HG03442 (cell line): ENCODE measurements around the gene ERBB3.

Source experiments
- ATAC-seq: cut with Tn5 transposase; IDR thresholded peaks from one replicate; pipeline ENCODE4 v1.9.1; 2021; ENCODE audit warnings: mild to moderate bottlenecking, moderate library complexity; ENCODE audit not compliant: unreplicated experiment

The ERBB3 gene

DNA sequence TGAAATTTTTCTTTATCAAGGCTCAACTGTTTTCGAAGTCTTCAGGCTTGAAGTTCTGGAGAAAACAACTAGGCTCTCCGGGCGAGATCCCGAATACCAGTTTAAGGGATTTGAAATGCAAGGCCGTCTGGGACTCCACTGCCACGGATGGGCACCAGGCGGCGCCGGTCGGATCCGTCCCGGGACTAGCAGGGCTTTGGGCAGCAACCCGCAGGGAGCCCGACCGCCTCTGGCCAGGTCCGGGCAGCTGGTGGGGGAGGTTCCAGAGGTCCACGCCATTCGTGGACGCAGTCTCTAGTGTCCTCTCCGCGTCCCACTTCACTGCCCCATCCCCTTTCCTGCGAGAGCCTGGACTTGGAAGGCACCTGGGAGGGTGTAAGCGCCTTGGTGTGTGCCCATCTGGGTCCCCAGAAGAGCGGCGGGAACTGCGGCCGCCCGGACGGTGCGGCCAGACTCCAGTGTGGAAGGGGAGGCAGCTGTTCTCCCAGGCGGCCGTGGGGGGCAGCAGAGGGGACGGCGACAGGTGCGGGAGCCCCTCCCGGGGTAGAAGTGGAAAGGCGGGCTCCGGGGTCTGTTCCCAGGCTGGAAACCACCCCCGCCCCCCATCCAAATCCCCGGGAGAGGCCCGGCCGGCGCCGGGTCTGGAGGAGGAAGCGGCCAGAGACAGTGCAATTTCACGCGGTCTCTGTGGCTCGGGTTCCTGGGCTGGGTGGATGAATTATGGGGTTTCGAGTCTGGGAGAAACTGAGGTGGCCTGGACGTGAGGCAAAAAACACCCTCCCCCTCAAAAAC lies 838 bp upstream of the ERBB3 start:
- peak; percentile 59 for ATAC-seq

DNA sequence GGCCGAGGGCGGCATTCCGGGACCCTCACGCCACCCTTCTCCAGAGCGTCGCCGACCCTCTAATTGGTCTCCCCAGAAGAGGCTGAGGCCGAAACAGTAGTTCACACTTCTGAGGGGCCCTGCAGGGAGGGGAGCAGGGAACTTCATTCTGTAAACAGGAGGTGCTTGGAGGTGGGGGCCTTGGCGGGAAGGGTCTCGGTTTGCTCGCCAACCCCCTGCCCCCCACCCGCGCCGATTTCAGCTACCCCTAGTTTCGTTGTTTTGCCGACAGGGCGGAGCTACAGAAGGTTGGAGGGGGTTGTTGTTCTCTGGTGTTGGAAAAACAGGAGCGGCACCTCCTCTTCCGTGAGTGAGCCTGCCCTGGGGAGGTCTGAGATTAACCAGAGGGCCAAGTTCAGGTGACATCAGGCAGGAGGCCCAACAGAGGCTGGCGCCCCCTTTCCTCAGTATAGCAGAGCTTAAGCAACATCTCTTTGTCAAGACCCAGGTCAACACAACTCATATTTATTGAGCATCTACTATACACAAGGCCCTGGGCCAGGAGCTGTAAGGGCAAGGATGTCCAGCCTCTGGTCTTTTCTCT lies 682 bp downstream of the ERBB3 start:
- ATAC-seq, result no peak

DNA sequence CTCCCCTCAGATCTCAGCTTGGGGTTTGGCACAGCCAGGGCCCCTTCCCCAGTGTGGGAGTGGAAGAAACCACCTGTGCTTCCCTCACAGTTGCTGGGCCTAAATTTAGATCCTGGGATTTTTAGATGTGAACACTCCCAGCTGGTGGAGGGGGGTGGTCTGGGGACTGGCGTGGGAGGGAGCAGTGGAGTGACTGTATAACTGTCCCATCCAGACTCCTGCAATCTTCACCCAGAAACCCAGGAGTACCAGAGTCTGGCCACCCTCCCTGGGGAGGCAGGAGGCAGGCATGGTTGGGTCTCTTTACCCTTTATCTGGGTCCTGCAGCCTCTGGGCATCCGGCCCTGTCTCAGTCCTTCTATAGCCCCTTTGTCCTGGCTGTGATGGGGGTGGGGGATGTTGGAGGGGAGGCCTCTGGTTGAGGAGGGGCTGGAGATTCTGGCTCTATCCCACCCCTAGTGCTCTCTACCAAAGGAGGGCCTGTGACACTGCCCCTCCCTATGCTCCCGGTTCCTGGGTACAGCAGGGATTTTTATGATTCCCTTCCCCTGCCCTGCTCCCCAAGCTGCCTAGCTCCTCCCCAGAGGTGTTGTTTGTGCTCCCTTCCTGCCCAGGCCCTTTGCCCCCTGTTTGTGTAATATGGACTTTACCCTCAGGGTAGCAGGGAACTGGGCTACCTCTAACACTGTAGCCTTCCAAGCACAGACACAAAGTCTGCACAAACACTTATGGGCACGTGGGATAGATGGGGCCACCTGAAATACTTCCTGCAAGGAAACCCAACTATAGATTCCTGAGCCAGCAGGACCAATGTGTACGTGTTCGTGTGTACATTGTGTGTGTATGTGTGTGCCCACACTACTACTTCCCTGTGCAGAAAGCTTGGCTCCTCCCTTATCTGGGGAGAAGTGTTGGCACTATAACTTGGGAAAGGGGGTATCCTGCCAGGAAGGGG lies 1.7 kb downstream of the ERBB3 start:
- no peak for ATAC-seq

DNA sequence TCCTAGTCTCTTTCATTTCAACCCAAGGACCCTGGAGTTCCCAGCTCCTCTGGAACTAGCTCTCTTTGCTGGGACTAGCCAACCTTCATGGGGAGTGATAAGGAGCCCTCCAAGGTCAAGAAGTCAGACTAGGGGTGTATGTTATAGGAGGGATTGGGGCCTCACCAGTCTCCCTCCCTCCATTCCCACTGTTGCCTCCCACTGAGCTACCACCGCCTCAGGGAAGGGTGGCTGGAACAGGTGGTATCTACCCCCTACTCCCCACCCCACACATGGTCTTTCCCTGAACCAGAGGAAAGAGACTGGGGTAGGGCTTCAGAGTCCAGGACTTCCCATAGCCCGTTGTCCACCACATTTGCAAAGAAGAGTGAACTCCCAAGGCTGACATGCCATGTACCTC lies 2.4 kb downstream of the ERBB3 start:
- ATAC-seq, result no peak

DNA sequence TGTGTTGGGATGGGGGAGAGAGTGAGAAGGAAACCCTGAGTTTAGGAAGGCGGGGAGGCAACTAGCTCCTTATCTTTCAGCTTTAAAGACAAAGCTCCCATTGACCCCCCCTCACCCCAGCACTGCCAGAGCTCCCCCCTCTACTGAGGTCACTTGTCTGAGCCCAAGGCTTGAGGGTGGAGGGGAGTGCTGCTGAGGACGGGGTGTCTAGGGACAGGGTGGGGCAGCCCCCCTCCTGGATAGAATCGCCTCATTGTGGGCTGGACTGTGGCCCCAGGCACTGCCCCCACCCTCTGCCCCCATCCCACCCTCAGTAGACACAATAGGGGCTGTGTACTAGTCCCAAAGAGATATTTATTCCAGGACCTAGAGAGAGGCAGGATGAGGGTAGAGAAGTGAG lies 3.0 kb downstream of the ERBB3 start:
- no peak for ATAC-seq

DNA sequence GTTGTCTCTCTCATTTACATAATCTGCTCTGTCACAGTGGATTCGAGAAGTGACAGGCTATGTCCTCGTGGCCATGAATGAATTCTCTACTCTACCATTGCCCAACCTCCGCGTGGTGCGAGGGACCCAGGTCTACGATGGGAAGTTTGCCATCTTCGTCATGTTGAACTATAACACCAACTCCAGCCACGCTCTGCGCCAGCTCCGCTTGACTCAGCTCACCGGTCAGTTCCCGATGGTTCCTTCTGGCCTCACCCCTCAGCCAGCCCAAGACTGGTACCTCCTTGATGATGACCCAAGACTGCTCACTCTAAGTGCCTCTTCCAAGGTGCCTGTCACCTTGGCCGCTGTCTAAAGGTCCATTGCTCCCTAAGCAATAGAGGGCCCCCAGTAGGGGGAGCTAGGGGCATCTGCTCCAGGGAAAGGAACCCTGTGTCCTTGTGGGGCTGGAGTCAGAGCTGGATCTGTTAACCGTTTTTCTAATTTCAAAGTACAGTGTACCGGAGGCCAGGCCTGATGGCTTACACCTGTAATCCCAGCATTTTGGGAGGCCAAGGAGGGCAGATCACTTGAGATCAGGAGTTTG lies 5.1 kb downstream of the ERBB3 start:
- no peak for ATAC-seq

DNA sequence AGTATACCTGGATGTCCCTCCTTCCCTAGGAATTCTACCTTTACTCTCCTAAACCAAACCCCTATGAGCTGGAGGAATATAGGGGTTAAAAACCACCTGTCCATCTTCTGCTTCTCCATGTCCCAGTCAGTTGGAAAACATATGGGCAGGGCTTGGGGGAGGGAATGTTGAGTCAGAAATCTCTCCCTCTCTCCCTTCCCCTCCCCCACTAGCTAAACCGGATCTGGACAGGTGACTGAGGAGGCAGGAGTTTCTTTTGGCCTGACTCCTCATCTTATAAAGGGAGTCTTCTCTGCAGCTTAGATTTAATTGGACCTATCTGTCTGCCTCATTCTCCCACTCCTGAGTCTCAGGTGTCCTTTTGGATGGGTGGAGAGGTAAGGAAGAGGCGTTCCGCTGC lies 6.1 kb downstream of the ERBB3 start:
- no peak for ATAC-seq

DNA sequence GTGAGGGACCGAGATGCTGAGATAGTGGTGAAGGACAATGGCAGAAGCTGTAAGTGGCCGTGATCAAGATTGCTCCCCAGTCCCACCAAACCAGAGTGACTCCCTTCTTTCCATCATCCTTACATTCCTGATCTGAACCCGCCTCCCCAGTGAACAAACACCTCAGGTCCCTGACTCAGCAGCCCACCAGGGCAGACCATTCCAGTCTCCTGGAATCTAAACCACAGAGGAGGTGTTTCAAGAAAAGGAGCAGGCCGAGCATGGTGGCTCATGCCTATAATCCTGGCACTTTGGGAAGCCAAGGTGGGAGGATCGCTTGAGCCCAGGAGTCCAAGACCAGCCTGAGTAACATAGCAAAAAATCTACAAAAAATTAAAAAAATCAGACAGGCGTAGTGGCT lies 6.6 kb downstream of the ERBB3 start:
- ATAC-seq, result no peak

DNA sequence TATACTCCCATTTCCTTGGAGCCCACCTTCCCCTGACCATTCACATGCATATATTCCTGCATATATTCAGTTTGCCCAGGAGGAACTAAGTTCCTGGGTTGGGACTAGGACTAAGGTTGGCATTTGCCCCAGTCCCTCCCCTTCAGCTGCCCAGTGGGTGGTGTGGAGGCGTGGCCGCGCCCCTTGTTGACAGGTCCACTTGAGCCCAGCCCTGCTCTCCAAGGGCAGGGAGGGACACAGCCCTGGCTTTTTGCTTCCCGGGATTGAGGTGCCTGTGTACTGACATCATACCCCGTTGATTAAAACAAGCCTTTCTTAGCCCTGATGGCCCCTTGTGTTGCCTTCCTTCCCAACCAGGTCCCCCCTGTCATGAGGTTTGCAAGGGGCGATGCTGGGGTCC lies 7.3 kb downstream of the ERBB3 start:
- ATAC-seq, result no peak

DNA sequence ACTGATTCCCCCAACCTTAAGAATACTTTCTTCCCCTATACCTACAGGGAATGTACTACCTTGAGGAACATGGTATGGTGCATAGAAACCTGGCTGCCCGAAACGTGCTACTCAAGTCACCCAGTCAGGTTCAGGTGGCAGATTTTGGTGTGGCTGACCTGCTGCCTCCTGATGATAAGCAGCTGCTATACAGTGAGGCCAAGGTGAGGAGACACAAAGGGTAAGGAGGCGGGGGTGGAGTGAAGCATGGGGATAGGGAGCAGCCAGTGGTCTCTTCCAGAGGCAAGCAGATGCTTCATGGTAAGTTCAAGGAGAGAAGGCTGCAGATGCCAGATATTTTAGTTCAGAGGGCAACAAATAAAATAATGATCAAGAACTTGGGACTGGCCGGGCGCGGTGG lies 17.8 kb downstream of the ERBB3 start:
- ATAC-seq, result no peak

DNA sequence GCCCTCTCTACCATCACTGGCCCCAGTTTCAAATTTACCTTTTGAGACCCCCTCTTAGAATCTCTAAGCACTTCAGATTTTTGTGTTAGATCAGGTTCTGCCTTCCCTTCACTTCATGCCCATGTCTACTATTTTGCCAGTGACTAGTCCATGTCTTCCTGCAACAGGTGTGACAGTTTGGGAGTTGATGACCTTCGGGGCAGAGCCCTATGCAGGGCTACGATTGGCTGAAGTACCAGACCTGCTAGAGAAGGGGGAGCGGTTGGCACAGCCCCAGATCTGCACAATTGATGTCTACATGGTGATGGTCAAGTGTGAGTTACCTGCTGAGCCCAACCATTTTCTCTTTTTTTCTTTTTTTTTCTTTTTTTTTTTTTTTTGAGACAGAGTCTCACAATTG lies 18.6 kb downstream of the ERBB3 start:
- no peak for ATAC-seq

DNA sequence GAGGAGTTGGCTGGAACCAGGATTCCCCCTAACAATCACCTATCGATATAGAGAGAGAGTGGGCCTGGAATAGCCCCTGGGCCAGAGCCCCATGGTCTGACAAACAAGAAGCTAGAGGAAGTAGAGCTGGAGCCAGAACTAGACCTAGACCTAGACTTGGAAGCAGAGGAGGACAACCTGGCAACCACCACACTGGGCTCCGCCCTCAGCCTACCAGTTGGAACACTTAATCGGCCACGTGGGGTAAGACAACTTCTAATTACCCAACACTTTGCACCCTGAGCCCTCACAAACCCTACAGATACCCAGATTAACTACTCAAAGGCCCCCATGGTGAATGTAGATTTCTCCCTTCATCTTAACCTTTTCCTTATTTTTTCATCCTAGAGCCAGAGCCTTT lies 19.8 kb downstream of the ERBB3 start:
- ATAC-seq, result no peak

DNA sequence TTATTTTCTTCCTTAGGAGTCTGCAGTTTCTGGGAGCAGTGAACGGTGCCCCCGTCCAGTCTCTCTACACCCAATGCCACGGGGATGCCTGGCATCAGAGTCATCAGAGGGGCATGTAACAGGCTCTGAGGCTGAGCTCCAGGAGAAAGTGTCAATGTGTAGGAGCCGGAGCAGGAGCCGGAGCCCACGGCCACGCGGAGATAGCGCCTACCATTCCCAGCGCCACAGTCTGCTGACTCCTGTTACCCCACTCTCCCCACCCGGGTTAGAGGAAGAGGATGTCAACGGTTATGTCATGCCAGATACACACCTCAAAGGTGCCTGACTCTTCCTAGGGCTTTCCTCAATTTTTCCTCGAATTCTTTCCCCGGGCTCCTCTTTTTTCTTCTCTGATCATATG lies 21.1 kb downstream of the ERBB3 start:
- ATAC-seq, result no peak

DNA sequence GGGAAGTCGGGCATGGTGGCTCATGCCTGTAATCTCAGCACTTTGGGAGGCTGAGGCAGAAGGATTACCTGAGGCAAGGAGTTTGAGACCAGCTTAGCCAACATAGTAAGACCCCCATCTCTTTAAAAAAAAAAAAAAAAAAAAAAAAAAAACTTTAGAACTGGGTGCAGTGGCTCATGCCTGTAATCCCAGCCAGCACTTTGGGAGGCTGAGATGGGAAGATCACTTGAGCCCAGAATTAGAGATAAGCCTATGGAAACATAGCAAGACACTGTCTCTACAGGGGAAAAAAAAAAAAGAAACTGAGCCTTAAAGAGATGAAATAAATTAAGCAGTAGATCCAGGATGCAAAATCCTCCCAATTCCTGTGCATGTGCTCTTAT lies 22.7 kb downstream of the ERBB3 start:
- no peak for ATAC-seq

DNA sequence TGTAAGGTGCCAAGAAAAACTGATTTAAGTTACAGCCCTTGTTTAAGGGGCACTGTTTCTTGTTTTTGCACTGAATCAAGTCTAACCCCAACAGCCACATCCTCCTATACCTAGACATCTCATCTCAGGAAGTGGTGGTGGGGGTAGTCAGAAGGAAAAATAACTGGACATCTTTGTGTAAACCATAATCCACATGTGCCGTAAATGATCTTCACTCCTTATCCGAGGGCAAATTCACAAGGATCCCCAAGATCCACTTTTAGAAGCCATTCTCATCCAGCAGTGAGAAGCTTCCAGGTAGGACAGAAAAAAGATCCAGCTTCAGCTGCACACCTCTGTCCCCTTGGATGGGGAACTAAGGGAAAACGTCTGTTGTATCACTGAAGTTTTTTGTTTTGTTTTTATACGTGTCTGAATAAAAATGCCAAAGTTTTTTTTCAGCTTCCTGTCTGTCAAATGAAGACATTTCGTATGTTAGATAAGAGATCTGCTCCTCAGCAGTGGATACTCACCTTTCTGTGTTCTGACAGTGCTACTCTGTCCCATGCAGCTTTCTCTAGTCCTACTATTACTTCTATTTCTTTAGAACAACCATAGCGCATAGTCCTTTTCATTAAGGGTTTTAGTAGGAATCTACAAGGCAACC lies 23.2 kb downstream of the ERBB3 start:
- ATAC-seq, result no peak

DNA sequence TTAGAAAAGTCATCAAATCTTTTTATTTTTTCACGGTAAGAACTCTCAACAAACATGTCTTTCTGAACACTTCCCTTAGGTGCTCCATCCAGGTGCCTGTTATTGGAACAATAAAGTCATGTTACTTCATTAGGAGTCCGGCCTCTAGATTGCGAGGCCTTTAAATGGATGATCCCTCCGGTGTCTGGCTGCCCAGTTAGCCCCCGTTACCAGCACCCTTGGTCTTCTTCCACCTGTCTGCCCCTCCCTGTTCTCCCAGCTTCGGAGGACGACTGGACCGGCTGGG lies 23.8 kb downstream of the ERBB3 start:
- no peak for ATAC-seq

DNA sequence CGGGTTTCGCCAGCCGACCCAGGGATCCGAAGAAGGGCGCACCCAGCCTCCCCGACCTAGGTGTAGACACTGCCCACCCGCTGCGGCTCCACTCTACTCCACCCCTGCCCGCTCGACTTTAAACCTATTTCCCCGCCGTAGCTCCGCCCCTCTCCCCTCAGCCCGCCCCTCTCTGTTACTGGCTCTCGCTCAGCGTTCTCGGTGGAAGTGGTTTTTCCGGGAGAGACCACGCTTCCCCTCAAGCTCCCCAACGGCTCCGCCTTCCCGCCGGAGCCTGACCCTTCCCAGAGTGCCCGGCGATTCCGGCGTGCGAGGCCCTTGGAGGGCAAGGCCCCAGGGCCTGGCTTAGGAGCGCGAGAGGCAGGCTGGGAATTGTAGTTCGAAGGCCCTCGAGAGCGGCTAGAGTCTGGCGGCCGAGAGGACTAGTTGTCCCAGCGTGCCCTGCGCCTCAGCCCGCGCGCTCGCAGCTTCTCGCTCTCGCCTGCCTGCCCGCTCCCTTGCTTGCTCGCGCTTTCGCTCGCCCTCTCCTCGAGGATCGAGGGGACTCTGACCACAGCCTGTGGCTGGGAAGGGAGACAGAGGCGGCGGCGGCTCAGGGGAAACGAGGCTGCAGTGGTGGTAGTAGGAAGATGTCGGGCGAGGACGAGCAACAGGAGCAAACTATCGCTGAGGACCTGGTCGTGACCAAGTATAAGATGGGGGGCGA lies 24.3 kb downstream of the ERBB3 start, which contains the start of gene PA2G4:
Gene PA2G4, plus strand, starts transcription at position 451 of the 706 bp plus-strand sequence. Its CDS starts 179 bp downstream, at position 630.
- peak; percentile 96 for ATAC-seq

DNA sequence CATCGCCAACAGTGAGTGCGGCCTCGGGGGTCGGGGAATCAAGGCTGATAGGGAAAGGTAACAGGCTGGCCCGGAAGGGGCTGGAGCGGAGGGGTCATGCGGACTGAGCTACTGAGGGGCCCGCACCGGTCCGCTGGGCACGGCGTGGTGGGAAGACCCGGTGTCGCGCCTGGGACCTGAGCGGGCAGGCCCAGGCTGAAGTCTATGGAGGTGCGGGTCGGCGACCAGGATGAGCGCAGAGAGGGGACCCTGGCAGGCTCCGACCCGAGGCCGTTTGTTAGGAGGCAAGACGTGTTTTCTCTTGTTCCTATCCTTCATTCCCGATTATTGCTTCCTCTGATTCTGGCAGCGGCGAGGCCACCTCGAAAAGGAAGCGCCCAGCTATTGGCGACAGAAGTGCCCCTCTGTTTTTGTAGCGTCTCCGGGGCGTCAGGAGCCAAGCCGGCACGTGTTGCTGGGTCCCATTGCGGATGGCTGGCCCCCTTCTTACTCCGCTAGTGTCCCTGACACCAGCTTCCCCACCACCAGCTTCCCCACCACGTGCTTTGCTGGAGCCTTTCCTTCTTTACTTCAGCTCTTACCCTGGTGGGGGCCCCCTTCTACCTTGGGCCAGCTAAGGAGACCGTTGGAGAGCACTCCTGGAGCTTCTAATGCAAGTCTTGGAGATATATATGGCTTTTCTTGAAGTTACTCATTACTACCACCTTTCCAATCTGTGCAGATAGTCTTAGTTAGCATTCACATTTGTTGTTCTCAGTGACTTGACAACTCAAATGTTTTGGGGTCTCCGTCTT lies 25.0 kb downstream of the ERBB3 start:
- no peak for ATAC-seq

DNA sequence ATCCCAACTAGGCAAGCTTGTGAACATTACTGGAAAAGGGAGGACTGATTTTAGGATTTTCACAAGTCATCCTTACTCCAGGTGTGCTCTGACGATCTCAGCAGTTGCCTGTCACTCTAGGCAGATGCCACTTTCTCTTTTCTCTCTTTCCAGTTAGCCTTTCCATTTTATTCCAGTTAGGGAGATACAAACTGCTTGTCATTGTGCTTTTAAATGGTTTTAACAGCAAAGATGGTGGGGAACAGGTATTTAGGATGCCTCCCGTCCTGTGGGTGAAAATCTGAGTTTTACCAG lies 25.6 kb downstream of the ERBB3 start:
- ATAC-seq, result no peak

DNA sequence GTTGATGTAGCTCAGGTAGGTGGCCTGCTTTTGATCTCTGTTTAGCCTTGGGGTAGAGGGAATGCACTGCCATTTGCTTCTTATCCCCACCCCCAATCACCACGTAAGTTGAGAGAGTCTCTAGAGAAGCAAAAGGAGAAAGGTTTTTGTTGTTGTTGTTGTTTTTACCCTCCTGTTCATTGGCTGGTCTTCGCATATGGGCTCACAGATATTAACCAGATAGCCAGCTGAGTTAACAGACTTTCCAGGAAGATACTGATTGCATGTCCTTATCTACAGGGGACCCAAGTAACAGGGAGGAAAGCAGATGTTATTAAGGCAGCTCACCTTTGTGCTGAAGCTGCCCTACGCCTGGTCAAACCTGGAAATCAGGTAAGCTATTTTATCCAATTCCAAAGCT lies 27.3 kb downstream of the ERBB3 start:
- ATAC-seq, result no peak
